Right lobe of liver (tissue), 4 donors: ENCODE measurements around the gene WDFY4.
"Not testable (repeated sequence)": the region's sequence is repeated elsewhere in the genome, so short reads cannot be mapped to it uniquely, and the experiment has no call there.

Experiments
- CTCF ChIP-seq, 4 donors: fragments of 200-600 bp in 3 of 4; fragments of 450-650 bp in 1 of 4; IDR thresholded peaks; one replicate each; pipeline versions ENCODE4 v1.5.1 to v1.8.0; 2016 to 2022; ENCODE audit warnings: antibody characterized with exemption in 4 of 4, mild to moderate bottlenecking in 2 of 4
- POLR2A ChIP-seq: fragments of 450-650 bp; IDR thresholded peaks from one replicate; pipeline ENCODE4 v1.6.1; 2017; ENCODE audit warnings: antibody characterized with exemption, mild to moderate bottlenecking
- donor health status: DM: no; HTN: no; CAD: no.
- donor health status: DM: no; HTN: no; CAD: no.
- donor health status: DM: no; HTN: yes; CAD: no.

- TF ChIP-seq POLR2A; CTCF (IDR thresholded peaks at IDR 0.05): not testable (repeated sequence)
Measured at GRCh38 chr10:48647073-48647472, 37.6 kb upstream of the WDFY4 start.
